ENCODE measurements around the gene BTN2A1.
A peak's percentile ranks its signal among the peaks of the same experiment; 100 is the strongest.

Gene BTN2A1

GRCh38 chr6:26474439-26474881, 16.7 kb downstream of the BTN2A1 start:
- H3K4me3 ChIP-seq (ENCODE audit: low read length): peak overlapping the region; percentile 38
- H3K9ac ChIP-seq (ENCODE audit: low read length): peak overlapping the region; percentile 85
- H3K36me3 ChIP-seq (ENCODE audit: control insufficient read depth, insufficient read depth, low read length): no peaks in the 10 kb centered on the region
- H3K4me1 ChIP-seq (ENCODE audit: control insufficient read depth, insufficient read depth, low read length): peaks cover 18% of the 10 kb centered on the region
- H3K27me3 ChIP-seq (ENCODE audit: control insufficient read depth, insufficient read depth, low read length): no peaks in the 10 kb centered on the region
- H3K9me3 ChIP-seq (ENCODE audit: control insufficient read depth, low read length): no peaks in the 10 kb centered on the region

GRCh38 chr6:26475823-26476729, 18.3 kb downstream of the BTN2A1 start:
- Histone ChIP-seq H3K36me3 (ENCODE audit: control insufficient read depth, insufficient read depth, low read length) (no peaks in the 10 kb centered on the region), H3K4me1 (ENCODE audit: control insufficient read depth, insufficient read depth, low read length) (peaks cover 18% of the 10 kb centered on the region), H3K27me3 (ENCODE audit: control insufficient read depth, insufficient read depth, low read length) (no peaks in the 10 kb centered on the region), H3K9me3 (ENCODE audit: control insufficient read depth, low read length) (no peaks in the 10 kb centered on the region), H3K4me3 (ENCODE audit: low read length) (no peak overlapping the region), H3K9ac (ENCODE audit: low read length) (no peak overlapping the region)

DNA sequence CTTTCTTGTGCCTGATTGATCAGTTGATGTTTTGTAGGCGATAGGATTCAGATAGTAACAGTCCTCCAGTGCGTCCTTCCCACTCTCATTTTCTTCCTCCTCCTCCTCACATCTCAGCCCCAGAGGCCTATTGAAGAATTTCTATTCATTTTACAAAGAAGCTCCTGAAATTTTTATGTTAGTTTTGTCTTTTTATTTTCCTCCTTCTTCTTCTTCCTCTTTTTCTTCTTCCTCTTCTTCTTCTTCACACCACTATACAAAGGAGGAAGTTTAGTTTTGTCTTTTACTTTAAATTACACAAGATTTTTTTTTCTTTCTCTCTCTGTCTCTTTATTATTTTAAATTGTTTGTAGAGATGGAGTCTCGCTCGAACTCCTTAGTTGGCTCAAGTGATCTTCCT, 19.1 kb downstream of the BTN2A1 start:
- no peaks in the 10 kb centered on the region for H3K27me3 ChIP-seq (ENCODE audit: control insufficient read depth, insufficient read depth, low read length)
- H3K9ac ChIP-seq (ENCODE audit: low read length): no peak overlapping the region
- no peak overlapping the region for H3K4me3 ChIP-seq (ENCODE audit: low read length)
- peaks cover 18% of the 10 kb centered on the region for H3K4me1 ChIP-seq (ENCODE audit: control insufficient read depth, insufficient read depth, low read length)
- no peaks in the 10 kb centered on the region for H3K9me3 ChIP-seq (ENCODE audit: control insufficient read depth, low read length)
- no peaks in the 10 kb centered on the region for H3K36me3 ChIP-seq (ENCODE audit: control insufficient read depth, insufficient read depth, low read length)

DNA sequence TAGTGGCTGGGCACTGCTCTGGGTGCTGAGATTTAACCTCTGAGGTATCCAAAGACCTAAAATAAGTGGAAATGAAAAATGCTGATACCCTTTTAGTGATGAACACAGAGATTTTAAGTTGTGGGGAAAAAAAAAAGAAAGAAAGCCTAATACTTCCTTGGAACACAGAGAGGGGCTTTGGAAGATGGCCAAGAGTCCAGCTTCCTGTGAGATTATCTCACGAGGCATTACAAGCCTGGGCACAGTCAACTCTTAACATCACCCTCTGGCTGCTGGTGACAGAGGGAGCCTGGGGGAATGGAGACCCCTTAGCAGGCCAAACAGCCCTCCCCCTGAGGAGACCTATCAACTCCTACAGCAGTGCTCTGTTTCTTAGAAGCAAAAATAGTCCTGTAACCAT, 19.7 kb downstream of the BTN2A1 start:
- Histone ChIP-seq H3K27me3 (ENCODE audit: control insufficient read depth, insufficient read depth, low read length) (no peaks in the 10 kb centered on the region), H3K4me3 (ENCODE audit: low read length) (no peak overlapping the region), H3K4me1 (ENCODE audit: control insufficient read depth, insufficient read depth, low read length) (peaks cover 18% of the 10 kb centered on the region)

GRCh38 chr6:26478100-26478984, 20.6 kb downstream of the BTN2A1 start:
- H3K4me1 ChIP-seq (ENCODE audit: control insufficient read depth, insufficient read depth, low read length): peaks cover 18% of the 10 kb centered on the region
- H3K27me3 ChIP-seq (ENCODE audit: control insufficient read depth, insufficient read depth, low read length): no peaks in the 10 kb centered on the region
- H3K9me3 ChIP-seq (ENCODE audit: control insufficient read depth, low read length): no peaks in the 10 kb centered on the region
- no peaks in the 10 kb centered on the region for H3K36me3 ChIP-seq (ENCODE audit: control insufficient read depth, insufficient read depth, low read length)
- no peak overlapping the region for H3K4me3 ChIP-seq (ENCODE audit: low read length)
- no peak overlapping the region for H3K9ac ChIP-seq (ENCODE audit: low read length)

More for the DNA sequence above, 19.7 kb downstream of the BTN2A1 start:
- no peak overlapping the region for H3K9ac ChIP-seq (ENCODE audit: low read length)
- H3K9me3 ChIP-seq (ENCODE audit: control insufficient read depth, low read length): no peaks in the 10 kb centered on the region
- H3K36me3 ChIP-seq (ENCODE audit: control insufficient read depth, insufficient read depth, low read length): no peaks in the 10 kb centered on the region

DNA sequence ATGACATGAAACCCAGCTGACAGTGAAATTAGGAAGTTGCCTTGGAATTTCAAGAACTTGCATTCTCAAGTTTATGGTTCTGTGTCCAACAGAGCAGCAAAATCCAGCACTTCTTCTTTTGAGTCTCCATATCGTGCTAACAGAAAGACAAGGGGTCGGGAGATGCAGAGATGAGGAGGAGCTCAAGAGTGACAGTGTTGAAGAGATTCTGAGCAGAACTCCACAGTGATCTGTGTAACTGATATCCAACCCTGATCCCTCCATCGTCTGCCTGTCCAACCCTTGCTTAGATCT, 21.2 kb downstream of the BTN2A1 start:
- H3K9ac ChIP-seq (ENCODE audit: low read length): no peak overlapping the region
- H3K4me1 ChIP-seq (ENCODE audit: control insufficient read depth, insufficient read depth, low read length): peaks cover 18% of the 10 kb centered on the region
- no peak overlapping the region for H3K4me3 ChIP-seq (ENCODE audit: low read length)
- H3K36me3 ChIP-seq (ENCODE audit: control insufficient read depth, insufficient read depth, low read length): no peaks in the 10 kb centered on the region
- H3K9me3 ChIP-seq (ENCODE audit: control insufficient read depth, low read length): no peaks in the 10 kb centered on the region
- no peaks in the 10 kb centered on the region for H3K27me3 ChIP-seq (ENCODE audit: control insufficient read depth, insufficient read depth, low read length)

DNA sequence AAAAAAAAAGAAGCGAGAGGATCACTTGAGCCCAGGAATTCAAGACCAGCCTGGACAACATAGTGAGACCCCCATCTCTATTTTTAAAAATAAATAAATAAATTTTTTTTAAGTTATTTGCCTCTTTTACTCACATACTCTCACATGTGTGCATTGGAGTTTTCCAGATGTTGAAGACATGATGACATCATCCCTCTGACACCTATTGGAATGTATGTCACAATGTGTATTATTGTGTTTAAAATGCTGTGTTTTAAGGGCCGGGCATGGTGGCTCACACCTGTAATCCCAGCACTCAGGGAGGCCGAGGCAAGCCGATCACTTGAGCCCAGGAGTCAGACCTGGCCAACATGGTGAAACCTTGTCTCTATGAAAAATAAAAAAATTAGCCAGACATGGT, 24.6 kb downstream of the BTN2A1 start:
- Histone ChIP-seq H3K4me3 (ENCODE audit: low read length) (no peak overlapping the region), H3K36me3 (ENCODE audit: control insufficient read depth, insufficient read depth, low read length) (no peaks in the 10 kb centered on the region), H3K4me1 (ENCODE audit: control insufficient read depth, insufficient read depth, low read length) (no peaks in the 10 kb centered on the region), H3K27me3 (ENCODE audit: control insufficient read depth, insufficient read depth, low read length) (no peaks in the 10 kb centered on the region), H3K9me3 (ENCODE audit: control insufficient read depth, low read length) (no peaks in the 10 kb centered on the region), H3K9ac (ENCODE audit: low read length) (no peak overlapping the region)

DNA sequence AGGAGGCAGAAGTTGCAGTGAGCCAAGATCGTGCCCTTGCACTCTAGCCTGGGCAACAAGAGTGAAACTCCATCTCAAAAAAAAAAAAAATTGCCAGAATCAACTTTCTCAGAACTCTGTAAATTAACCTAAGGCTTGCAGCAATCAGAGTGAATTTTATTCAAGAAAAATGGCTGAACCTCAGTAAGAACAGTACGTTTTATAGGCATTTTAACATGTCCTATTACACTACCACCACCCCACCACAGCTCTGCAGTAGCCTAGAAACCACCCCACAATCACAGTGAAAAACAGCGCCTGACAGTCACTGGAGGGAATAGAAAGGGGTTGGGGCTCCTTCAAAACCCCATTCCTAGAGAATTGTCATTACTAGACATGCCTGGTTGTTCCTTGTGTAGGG, 26.0 kb downstream of the BTN2A1 start:
- H3K4me1 ChIP-seq (ENCODE audit: control insufficient read depth, insufficient read depth, low read length): no peaks in the 10 kb centered on the region
- H3K9me3 ChIP-seq (ENCODE audit: control insufficient read depth, low read length): no peaks in the 10 kb centered on the region
- no peak overlapping the region for H3K4me3 ChIP-seq (ENCODE audit: low read length)
- no peaks in the 10 kb centered on the region for H3K27me3 ChIP-seq (ENCODE audit: control insufficient read depth, insufficient read depth, low read length)
- H3K36me3 ChIP-seq (ENCODE audit: control insufficient read depth, insufficient read depth, low read length): no peaks in the 10 kb centered on the region
- no peak overlapping the region for H3K9ac ChIP-seq (ENCODE audit: low read length)

GRCh38 chr6:26484161-26484560, 26.4 kb downstream of the BTN2A1 start:
- H3K4me1 ChIP-seq (ENCODE audit: control insufficient read depth, insufficient read depth, low read length): no peaks in the 10 kb centered on the region
- H3K9ac ChIP-seq (ENCODE audit: low read length): no peak overlapping the region
- no peaks in the 10 kb centered on the region for H3K36me3 ChIP-seq (ENCODE audit: control insufficient read depth, insufficient read depth, low read length)
- H3K27me3 ChIP-seq (ENCODE audit: control insufficient read depth, insufficient read depth, low read length): no peaks in the 10 kb centered on the region
- no peak overlapping the region for H3K4me3 ChIP-seq (ENCODE audit: low read length)
- H3K9me3 ChIP-seq (ENCODE audit: control insufficient read depth, low read length): no peaks in the 10 kb centered on the region

GRCh38 chr6:26485112-26485780, 27.5 kb downstream of the BTN2A1 start:
- Histone ChIP-seq H3K9ac (ENCODE audit: low read length) (no peak overlapping the region), H3K9me3 (ENCODE audit: control insufficient read depth, low read length) (no peaks in the 10 kb centered on the region), H3K36me3 (ENCODE audit: control insufficient read depth, insufficient read depth, low read length) (no peaks in the 10 kb centered on the region), H3K4me3 (ENCODE audit: low read length) (no peak overlapping the region), H3K4me1 (ENCODE audit: control insufficient read depth, insufficient read depth, low read length) (peaks cover 7% of the 10 kb centered on the region), H3K27me3 (ENCODE audit: control insufficient read depth, insufficient read depth, low read length) (no peaks in the 10 kb centered on the region)

GRCh38 chr6:26486358-26486757, 28.6 kb downstream of the BTN2A1 start:
- Histone ChIP-seq H3K27me3 (ENCODE audit: control insufficient read depth, insufficient read depth, low read length) (no peaks in the 10 kb centered on the region), H3K9ac (ENCODE audit: low read length) (no peak overlapping the region), H3K36me3 (ENCODE audit: control insufficient read depth, insufficient read depth, low read length) (no peaks in the 10 kb centered on the region), H3K4me1 (ENCODE audit: control insufficient read depth, insufficient read depth, low read length) (peaks cover 11% of the 10 kb centered on the region), H3K4me3 (ENCODE audit: low read length) (no peak overlapping the region), H3K9me3 (ENCODE audit: control insufficient read depth, low read length) (no peaks in the 10 kb centered on the region)

GRCh38 chr6:26487466-26487865, 29.7 kb downstream of the BTN2A1 start:
- H3K27me3 ChIP-seq (ENCODE audit: control insufficient read depth, insufficient read depth, low read length): no peaks in the 10 kb centered on the region
- peaks cover 11% of the 10 kb centered on the region for H3K4me1 ChIP-seq (ENCODE audit: control insufficient read depth, insufficient read depth, low read length)
- no peaks in the 10 kb centered on the region for H3K9me3 ChIP-seq (ENCODE audit: control insufficient read depth, low read length)
- no peak overlapping the region for H3K4me3 ChIP-seq (ENCODE audit: low read length)
- H3K9ac ChIP-seq (ENCODE audit: low read length): no peak overlapping the region
- H3K36me3 ChIP-seq (ENCODE audit: control insufficient read depth, insufficient read depth, low read length): no peaks in the 10 kb centered on the region

All from mucosa of stomach (tissue), 1 donor.